Naive thymus-derived CD8-positive, alpha-beta T cell (primary cell): Measurements from ENCODE around the gene GRIA3. TPM values are rescaled to one million over a fixed set of nuclear protein-coding genes. Genes with fewer than 3 reads are reported as not detected.
A peak's percentile ranks its signal among the peaks of the same experiment; 100 is the strongest.
"Not testable (repeated sequence)": the region's sequence is repeated elsewhere in the genome, so short reads cannot be mapped to it uniquely, and the experiment has no call there.

Experiments
- ATAC-seq, 2 donors: fragments of 150-1000 bp; cut with Tn5 transposase in 1 of 2; sonication (Bioruptor Pico), chemical (Tn5 transposase) in 1 of 2; 1 replicate in 1 of 2; 2 replicates in 1 of 2; pipeline ENCODE4 v1.10.0; 2021; ENCODE audit warnings: mild to moderate bottlenecking in 2 of 2, moderate library complexity in 2 of 2
- POLR2A ChIA-PET: fragments of 350-600 bp; sonication (Branson Sonifier 250); formaldehyde crosslinking; loops from one replicate; lab custom pipeline; 2021; ENCODE audit warnings: antibody characterized with exemption; lab: Charles Lee
- DNase-seq, 10 donors: peaks; one replicate each; pipeline versions ENCODE4 v3.0.0 to v3.0.0-alpha.2; 2020 to 2022
- H3K27ac Mint-ChIP-seq, 10 donors: one replicate each; pipeline ENCODE4 v1.8.0; 2020 to 2022; ENCODE audit warnings: mild to moderate bottlenecking in 10 of 10, mixed read lengths in 10 of 10, moderate library complexity in 4 of 10, inconsistent platforms in 1 of 10
- H3K27me3 Mint-ChIP-seq, 5 donors: one replicate each; pipeline ENCODE4 v1.8.0; 2021 to 2022; ENCODE audit warnings: mixed read lengths in 5 of 5
- H3K36me3 Mint-ChIP-seq, 3 donors: one replicate each; pipeline ENCODE4 v1.8.0; 2020 to 2022; ENCODE audit warnings: mixed read lengths in 3 of 3, mild to moderate bottlenecking in 2 of 3, inconsistent platforms in 1 of 3
- H3K4me1 Mint-ChIP-seq, 4 donors: one replicate each; pipeline ENCODE4 v1.8.0; 2021 to 2022; ENCODE audit warnings: mixed read lengths in 4 of 4
- H3K4me3 Mint-ChIP-seq, 10 donors: one replicate each; pipeline ENCODE4 v1.8.0; 2020 to 2022; ENCODE audit warnings: mild to moderate bottlenecking in 10 of 10, mixed read lengths in 10 of 10, moderate library complexity in 6 of 10, inconsistent platforms in 1 of 10
- H3K9me3 Mint-ChIP-seq, 9 donors: one replicate each; pipeline ENCODE4 v1.8.0; 2020 to 2022; ENCODE audit warnings: mixed read lengths in 9 of 9, mild to moderate bottlenecking in 3 of 9, inconsistent platforms in 1 of 9, moderate library complexity in 1 of 9
- polyA plus RNA-seq, 3 donors: library from polyadenylated mRNA; unstranded; fragments of 300-500 nt; fragmentation: Illumina TruSeq; gene quantifications; one replicate each; pipeline ENCODE4 v1.2.3, GENCODE V29; 2021
- total RNA-seq, 8 experiments: library from RNA in 2 of 8; stranded (reverse) in 2 of 8; gene quantifications; one replicate each; pipeline ENCODE4 v1.2.3 and lab custom pipeline; 2021 to 2026

GRIA3 gene
- total and polyA plus RNA-seq, 5 experiments from 2014 or later: not detected

- DNase-seq (no peak), ATAC-seq (no peak)
- H3K4me1 Mint-ChIP-seq: no peaks in the 10 kb centered on the region
- no peak overlapping the region for H3K27ac Mint-ChIP-seq
- H3K27me3 Mint-ChIP-seq: peaks cover 0 to 13% (median 0%) of the 10 kb centered on the region in 5 donors
- no peaks in the 10 kb centered on the region for H3K36me3 Mint-ChIP-seq
- H3K9me3 Mint-ChIP-seq: peaks cover 0 to 13% (median 0%) of the 10 kb centered on the region in 9 donors
- H3K4me3 Mint-ChIP-seq: peak overlapping the region in 1 of 10 donors; percentile 4
- POLR2A ChIA-PET: no interaction called here
Observed at GRCh38 chrX:123256378-123256777, 72.3 kb downstream of the GRIA3 start.

GRCh38 chrX:123260920-123261418 is 76.9 kb downstream of the GRIA3 start:
- H3K36me3 Mint-ChIP-seq: no peaks in the 10 kb centered on the region
- peaks cover 0 to 10% (median 0%) of the 10 kb centered on the region in 9 donors for H3K9me3 Mint-ChIP-seq
- POLR2A ChIA-PET: no interaction called here
- H3K27me3 Mint-ChIP-seq: peaks cover 0 to 8% (median 0%) of the 10 kb centered on the region in 5 donors
- DNase-seq: no peak
- ATAC-seq: no peak
- no peaks in the 10 kb centered on the region for H3K4me1 Mint-ChIP-seq
- no peak overlapping the region for H3K27ac Mint-ChIP-seq
- no peak overlapping the region for H3K4me3 Mint-ChIP-seq

- H3K36me3 Mint-ChIP-seq: no peaks in the 10 kb centered on the region
- POLR2A ChIA-PET: no interaction called here
- peaks cover 0 to 10% (median 0%) of the 10 kb centered on the region in 9 donors for H3K9me3 Mint-ChIP-seq
- DNase-seq (no peak), ATAC-seq (no peak)
- H3K27me3 Mint-ChIP-seq: peaks cover 0 to 10% (median 0%) of the 10 kb centered on the region in 5 donors
- H3K4me3 Mint-ChIP-seq: no peak overlapping the region
- H3K27ac Mint-ChIP-seq: no peak overlapping the region
- no peaks in the 10 kb centered on the region for H3K4me1 Mint-ChIP-seq
Observed at GRCh38 chrX:123263270-123263669, 79.2 kb downstream of the GRIA3 start.

GRCh38 chrX:123263747-123264146 is 79.7 kb downstream of the GRIA3 start:
- Mint-ChIP-seq H3K27ac (no peak overlapping the region), H3K27me3 (peaks cover 0 to 10% (median 0%) of the 10 kb centered on the region in 5 donors), H3K4me1 (no peaks in the 10 kb centered on the region), H3K4me3 (no peak overlapping the region), H3K36me3 (no peaks in the 10 kb centered on the region), H3K9me3 (peaks cover 0 to 10% (median 0%) of the 10 kb centered on the region in 9 donors)
- POLR2A ChIA-PET: no interaction called here
- DNase-seq: no peak
- no peak for ATAC-seq

DNA sequence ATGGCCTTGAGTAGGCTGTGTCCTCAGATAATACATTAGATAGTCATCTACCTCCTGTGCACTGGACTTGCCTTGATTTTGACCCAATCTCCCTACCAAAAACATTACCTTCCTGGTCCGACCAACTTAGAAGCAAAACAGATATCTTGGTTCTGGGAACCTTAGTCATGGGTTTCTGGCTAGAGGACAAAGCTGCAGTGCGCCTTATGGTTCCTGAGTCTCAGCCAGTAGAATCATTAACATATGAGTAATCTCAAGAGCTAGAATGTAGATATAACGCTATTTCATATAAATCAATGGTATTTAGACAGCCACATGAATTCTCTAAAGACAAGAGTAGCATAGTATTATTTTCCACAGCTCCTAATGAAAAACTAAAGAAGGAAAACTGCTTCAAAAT is 83.1 kb downstream of the GRIA3 start:
- peaks cover 0 to 6% (median 0%) of the 10 kb centered on the region in 5 donors for H3K27me3 Mint-ChIP-seq
- ATAC-seq: no peak

DNA sequence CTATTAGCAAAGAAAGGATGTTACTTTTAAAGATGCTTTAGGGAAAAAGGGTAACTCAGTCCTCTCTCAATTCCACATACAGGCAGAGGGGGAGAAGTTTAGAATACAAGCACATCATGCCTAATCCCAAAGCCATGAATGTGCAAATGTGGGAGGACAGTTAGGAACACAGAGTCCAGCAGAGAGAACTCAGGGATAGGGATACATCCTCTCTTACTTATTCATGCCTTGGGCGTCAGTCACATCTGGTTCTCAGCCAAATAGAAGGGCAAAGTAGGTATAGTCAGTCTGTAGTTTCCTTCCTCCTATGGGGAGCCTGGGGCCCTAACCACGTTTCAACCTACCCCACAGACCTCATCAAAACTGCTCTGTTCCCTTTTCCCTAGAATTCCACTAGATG is 87.8 kb downstream of the GRIA3 start:
- Mint-ChIP-seq H3K27ac (no peak overlapping the region), H3K27me3 (no peaks in the 10 kb centered on the region), H3K9me3 (peaks cover 0 to 2% (median 0%) of the 10 kb centered on the region in 9 donors), H3K4me1 (no peaks in the 10 kb centered on the region), H3K4me3 (no peak overlapping the region), H3K36me3 (no peaks in the 10 kb centered on the region)
- ATAC-seq (no peak), DNase-seq (no peak)
- POLR2A ChIA-PET: no interaction called here

More for the DNA sequence above, 83.1 kb downstream of the GRIA3 start:
- POLR2A ChIA-PET: no interaction called here
- no peaks in the 10 kb centered on the region for H3K4me1 Mint-ChIP-seq
- H3K27ac Mint-ChIP-seq: no peak overlapping the region
- peaks cover 0 to 10% (median 0%) of the 10 kb centered on the region in 9 donors for H3K9me3 Mint-ChIP-seq
- H3K36me3 Mint-ChIP-seq: no peaks in the 10 kb centered on the region
- DNase-seq: no peak
- no peak overlapping the region for H3K4me3 Mint-ChIP-seq

- ATAC-seq: no peak
- no peak overlapping the region for H3K27ac Mint-ChIP-seq
- no peak overlapping the region for H3K4me3 Mint-ChIP-seq
- POLR2A ChIA-PET: no interaction called here
- no peaks in the 10 kb centered on the region for H3K27me3 Mint-ChIP-seq
- no peaks in the 10 kb centered on the region for H3K9me3 Mint-ChIP-seq
- no peak for DNase-seq
- H3K36me3 Mint-ChIP-seq: no peaks in the 10 kb centered on the region
- H3K4me1 Mint-ChIP-seq: no peaks in the 10 kb centered on the region
Observed at GRCh38 chrX:123272630-123273029, 88.6 kb downstream of the GRIA3 start.

- Mint-ChIP-seq H3K36me3 (no peaks in the 10 kb centered on the region), H3K4me1 (no peaks in the 10 kb centered on the region), H3K27me3 (peaks cover 0 to 3% (median 0%) of the 10 kb centered on the region in 5 donors), H3K4me3 (no peak overlapping the region), H3K27ac (no peak overlapping the region), H3K9me3 (no peaks in the 10 kb centered on the region)
- no peak for ATAC-seq
- POLR2A ChIA-PET: no interaction called here
- DNase-seq: no peak
Observed at GRCh38 chrX:123274796-123275195, 90.7 kb downstream of the GRIA3 start.

- POLR2A ChIA-PET: no interaction called here
- H3K36me3 Mint-ChIP-seq: no peaks in the 10 kb centered on the region
- DNase-seq: no peak
- peaks cover 0 to 3% (median 0%) of the 10 kb centered on the region in 5 donors for H3K27me3 Mint-ChIP-seq
- H3K27ac Mint-ChIP-seq: no peak overlapping the region
- no peak for ATAC-seq
- H3K4me3 Mint-ChIP-seq: no peak overlapping the region
- no peaks in the 10 kb centered on the region for H3K9me3 Mint-ChIP-seq
- no peaks in the 10 kb centered on the region for H3K4me1 Mint-ChIP-seq
Observed at GRCh38 chrX:123277347-123277746, 93.3 kb downstream of the GRIA3 start.

- Mint-ChIP-seq H3K27me3 (peaks cover 0 to 3% (median 0%) of the 10 kb centered on the region in 5 donors), H3K4me1 (no peaks in the 10 kb centered on the region), H3K27ac (no peak overlapping the region), H3K9me3 (no peaks in the 10 kb centered on the region), H3K36me3 (no peaks in the 10 kb centered on the region), H3K4me3 (no peak overlapping the region)
- DNase-seq: no peak
- POLR2A ChIA-PET: no interaction called here
- ATAC-seq: no peak
Observed at GRCh38 chrX:123277821-123278220, 93.7 kb downstream of the GRIA3 start.

DNA sequence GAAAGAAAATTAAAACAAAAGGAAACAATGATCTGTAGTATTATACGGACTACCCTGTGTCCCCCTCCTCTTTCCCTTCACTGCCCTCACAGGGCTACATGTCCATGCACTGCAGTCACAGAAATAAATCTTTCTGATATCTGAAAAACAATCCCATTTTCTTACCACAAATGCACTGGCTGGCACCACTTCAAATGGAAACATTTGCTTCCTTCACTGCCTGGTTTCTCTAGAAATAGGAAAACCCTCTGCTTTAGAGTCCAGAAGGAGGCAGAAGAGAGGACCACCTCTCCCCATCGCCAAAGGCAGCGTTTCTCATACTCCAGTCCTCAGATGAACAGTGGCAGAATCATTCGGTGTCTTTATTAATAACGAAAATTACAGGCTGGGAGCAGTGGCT is 98.2 kb downstream of the GRIA3 start:
- no peaks in the 10 kb centered on the region for H3K36me3 Mint-ChIP-seq
- no peak overlapping the region for H3K27ac Mint-ChIP-seq
- no peaks in the 10 kb centered on the region for H3K4me1 Mint-ChIP-seq
- POLR2A ChIA-PET: no interaction called here
- peaks cover 0 to 3% (median 0%) of the 10 kb centered on the region in 5 donors for H3K27me3 Mint-ChIP-seq
- peaks cover 0 to 9% (median 0%) of the 10 kb centered on the region in 9 donors for H3K9me3 Mint-ChIP-seq
- H3K4me3 Mint-ChIP-seq: no peak overlapping the region
- no peak for DNase-seq
- ATAC-seq: no peak

DNA sequence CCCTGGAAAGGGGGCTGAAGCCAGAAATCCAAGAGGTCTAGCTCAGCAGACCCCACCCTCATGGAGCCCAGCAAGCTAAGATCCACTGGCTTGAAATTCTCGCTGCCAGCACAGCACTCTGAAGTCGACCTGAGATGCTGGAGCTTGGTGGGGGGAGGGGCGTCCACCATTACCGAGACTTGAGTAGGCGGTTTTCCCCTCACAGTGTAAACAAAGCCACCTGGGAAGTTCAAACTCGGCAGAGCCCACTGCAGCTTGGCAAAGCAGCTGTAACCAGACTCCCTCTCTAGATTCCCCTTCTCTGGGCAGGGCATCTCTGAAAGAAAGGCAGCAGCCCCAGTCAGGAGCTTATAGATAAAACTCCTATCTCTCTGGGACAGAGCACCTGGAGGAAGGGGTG is 99.3 kb downstream of the GRIA3 start:
- POLR2A ChIA-PET, DNase-seq, ATAC-seq, H3K4me1 Mint-ChIP-seq, H3K9me3 Mint-ChIP-seq, H3K4me3 Mint-ChIP-seq, H3K36me3 Mint-ChIP-seq, H3K27me3 Mint-ChIP-seq, H3K27ac Mint-ChIP-seq: not testable (repeated sequence)

- H3K36me3 Mint-ChIP-seq: no peaks in the 10 kb centered on the region
- POLR2A ChIA-PET: no interaction called here
- no peaks in the 10 kb centered on the region for H3K27me3 Mint-ChIP-seq
- ATAC-seq: no peak
- H3K27ac Mint-ChIP-seq: no peak overlapping the region
- H3K4me1 Mint-ChIP-seq: no peaks in the 10 kb centered on the region
- no peak overlapping the region for H3K4me3 Mint-ChIP-seq
- peaks cover 0 to 6% (median 0%) of the 10 kb centered on the region in 9 donors for H3K9me3 Mint-ChIP-seq
- no peak for DNase-seq
Observed at GRCh38 chrX:123291623-123292022, 107.5 kb downstream of the GRIA3 start.

DNA sequence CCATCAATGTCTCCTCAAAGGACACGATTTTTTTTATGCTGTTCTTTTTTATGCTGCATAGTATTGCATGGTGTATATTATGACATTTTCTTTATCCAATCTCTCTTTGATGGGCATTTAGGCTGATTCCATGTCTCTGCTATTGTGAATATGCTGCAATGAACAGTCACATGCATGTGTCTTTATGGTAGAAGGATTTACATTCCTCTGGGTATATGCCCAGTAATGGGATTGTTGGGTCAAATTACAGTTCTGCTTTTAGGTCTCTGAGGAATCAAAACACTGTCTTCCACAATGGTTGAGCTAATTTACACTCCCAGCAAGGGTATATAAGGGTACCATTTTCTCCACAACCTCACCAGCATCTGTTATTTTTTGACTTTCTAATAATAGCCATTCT is 113.9 kb downstream of the GRIA3 start:
- Mint-ChIP-seq H3K27ac (no peak overlapping the region), H3K27me3 (peaks cover 0 to 1% (median 0%) of the 10 kb centered on the region in 5 donors), H3K4me3 (no peak overlapping the region)

More for the DNA sequence above, 113.9 kb downstream of the GRIA3 start:
- Mint-ChIP-seq H3K4me1 (no peaks in the 10 kb centered on the region), H3K36me3 (no peaks in the 10 kb centered on the region), H3K9me3 (peaks cover 0 to 3% (median 0%) of the 10 kb centered on the region in 9 donors)
- no peak for DNase-seq
- no peak for ATAC-seq
- POLR2A ChIA-PET: no interaction called here
